ENCODE measurements around the gene DENND1B.
"Not testable (repeated sequence)": the region's sequence is repeated elsewhere in the genome, so short reads cannot be mapped to it uniquely, and the experiment has no call there.

The DENND1B gene

DNA sequence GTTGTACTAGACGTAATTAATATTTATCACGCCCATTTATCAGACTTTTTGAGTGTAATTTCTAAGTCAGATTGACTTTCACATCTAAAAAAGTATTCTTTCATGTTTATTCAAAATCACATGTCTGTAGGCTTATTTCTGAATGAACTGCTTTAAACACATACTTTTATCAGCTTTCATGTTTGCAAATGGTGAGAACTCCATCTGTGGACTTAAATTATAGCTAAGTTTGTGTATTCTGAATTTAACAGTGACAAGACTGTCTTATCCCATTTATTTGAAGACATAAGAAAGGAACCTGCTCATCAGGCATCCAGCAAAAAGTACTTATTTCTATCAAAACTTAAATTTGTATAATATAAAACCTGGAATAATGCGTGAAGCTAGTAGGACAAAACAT is 69.3 kb downstream of the DENND1B start:
- no peak for DNase-seq (ENCODE audit: extremely low read depth, low read depth)

DNA sequence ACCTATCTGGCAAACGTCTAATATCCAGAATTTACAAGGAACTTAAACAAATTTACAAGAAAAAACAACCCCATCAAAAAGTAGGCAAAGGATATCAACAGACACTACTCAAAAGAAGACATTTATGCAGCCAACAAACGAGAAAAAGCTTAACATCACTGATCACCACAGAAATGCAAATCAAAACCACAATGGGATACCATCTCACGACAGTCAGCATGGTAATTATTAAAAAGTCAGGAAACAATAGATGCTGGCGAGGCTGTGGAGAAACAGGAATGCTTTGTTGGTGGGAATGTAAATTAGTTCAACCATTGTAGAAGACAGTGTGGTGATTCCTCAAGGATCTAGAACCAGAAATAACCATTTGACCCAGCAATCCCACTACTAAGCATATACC is 74.6 kb downstream of the DENND1B start:
- DNase-seq (ENCODE audit: extremely low read depth, low read depth): not testable (repeated sequence)

More for the DNA sequence above, 69.3 kb downstream of the DENND1B start:
- TF ChIP-seq CTCF (IDR thresholded peaks at IDR 0.05; ENCODE audit: low read depth, low read length): no peak

DNA sequence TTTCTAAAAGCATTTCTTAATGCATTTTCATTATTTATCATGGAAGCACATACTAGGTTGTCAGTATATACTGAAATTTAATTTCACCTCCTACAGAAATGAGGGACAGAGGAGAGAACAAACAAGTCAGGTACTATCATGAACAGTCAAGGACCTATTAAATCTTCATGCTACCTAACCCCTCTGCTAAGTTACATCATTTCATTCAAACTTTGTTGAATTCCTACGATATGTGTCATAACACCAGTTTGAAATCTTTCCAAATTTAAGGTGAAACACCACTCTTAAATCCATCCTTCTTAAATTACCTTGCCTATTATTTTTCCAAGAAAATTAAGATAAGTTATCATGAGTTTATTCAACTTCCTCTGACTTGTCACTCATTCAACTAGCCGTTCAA is 78.9 kb downstream of the DENND1B start:
- no peak for TF ChIP-seq CTCF (IDR thresholded peaks at IDR 0.05; ENCODE audit: low read depth, low read length)
- no peak for DNase-seq (ENCODE audit: extremely low read depth, low read depth)

DNA sequence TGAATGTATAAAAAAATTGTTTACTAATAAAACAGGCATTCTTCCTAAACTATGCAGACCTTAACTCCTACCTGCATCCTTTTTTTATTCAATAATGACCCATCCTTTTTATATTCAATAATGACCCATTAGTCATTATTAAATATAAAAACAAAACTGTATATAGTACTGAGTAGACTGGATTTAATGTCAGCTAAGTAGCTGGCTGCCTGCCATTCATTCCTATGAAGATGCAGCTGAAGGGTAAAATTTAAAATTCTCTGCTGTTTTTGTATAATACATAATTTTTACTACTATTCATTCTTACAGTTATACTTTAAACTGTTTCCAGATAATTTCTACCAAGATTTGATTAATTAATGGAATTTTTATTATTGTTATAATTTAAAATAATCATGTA is 79.3 kb downstream of the DENND1B start:
- DNase-seq (ENCODE audit: extremely low read depth, low read depth): no peak
- no peak for TF ChIP-seq CTCF (IDR thresholded peaks at IDR 0.05; ENCODE audit: low read depth, low read length)

DNA sequence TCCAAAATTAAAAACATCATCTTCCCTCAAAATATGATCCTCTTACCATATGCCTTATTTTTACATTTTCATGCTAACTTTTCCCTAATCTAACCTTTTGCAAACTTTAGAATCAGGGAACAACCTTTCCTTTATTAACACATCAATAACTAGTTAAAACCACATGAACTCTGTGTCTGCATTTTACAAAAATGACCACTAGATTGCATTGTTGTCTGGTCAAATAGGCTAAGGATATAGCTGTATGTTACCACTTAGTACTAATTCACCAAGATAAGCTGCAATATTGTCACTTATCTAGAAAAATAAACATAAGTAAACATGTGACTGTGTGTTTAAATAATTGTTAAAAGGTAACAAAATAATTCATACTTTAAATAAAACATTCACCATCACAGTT is 82.3 kb downstream of the DENND1B start:
- peak; percentile 26 for TF ChIP-seq CTCF (IDR thresholded peaks at IDR 0.05; ENCODE audit: low read depth, low read length)
- no peak for DNase-seq (ENCODE audit: extremely low read depth, low read depth)

- no peak for DNase-seq (ENCODE audit: extremely low read depth, low read depth)
- TF ChIP-seq CTCF (IDR thresholded peaks at IDR 0.05; ENCODE audit: low read depth, low read length): no peak
Observed at GRCh38 chr1:197691816-197692215, 83.5 kb downstream of the DENND1B start.

DNA sequence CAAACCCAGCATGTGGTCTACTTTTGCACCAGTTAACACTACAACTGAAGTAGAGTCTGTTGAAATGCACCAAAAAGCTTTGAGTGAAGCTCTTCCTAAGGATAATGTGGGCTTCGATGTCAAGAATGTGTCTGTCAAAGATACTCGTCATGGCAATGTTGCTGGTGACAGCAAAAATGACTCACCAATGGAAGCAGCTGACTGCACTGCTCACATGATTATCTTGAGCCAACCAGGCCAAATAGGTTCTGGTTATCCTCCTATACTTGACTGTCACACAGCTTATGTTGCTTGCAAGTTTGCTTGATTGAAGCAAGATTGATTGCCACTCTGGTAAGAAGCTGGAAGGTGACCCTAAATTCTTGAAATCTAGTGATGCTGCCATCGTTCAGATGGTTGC is 85.2 kb downstream of the DENND1B start:
- no peak for DNase-seq (ENCODE audit: extremely low read depth, low read depth)
- TF ChIP-seq CTCF (IDR thresholded peaks at IDR 0.05; ENCODE audit: low read depth, low read length): no peak

- TF ChIP-seq CTCF (IDR thresholded peaks at IDR 0.05; ENCODE audit: low read depth, low read length): no peak
- no peak for DNase-seq (ENCODE audit: extremely low read depth, low read depth)
Observed at GRCh38 chr1:197688233-197688632, 87.0 kb downstream of the DENND1B start.

Data from AG09319 (cell line).